Kidney (tissue), 14 donors: ENCODE results near the gene NAV1. TPM values are rescaled to one million over a fixed set of nuclear protein-coding genes. Genes with fewer than 3 reads are reported as not detected.

Source experiments
- DNase-seq, 5 donors: peaks; one replicate each; pipeline ENCODE4 v3.0.0-alpha.2; 2013 to 2020
- FAIRE-seq: peaks from 2 replicates; lab custom pipeline; 2012; peaks lifted over from hg19 to GRCh38; lab: Jason Lieb, UNC
- H3K27ac ChIP-seq, 2 donors: one replicate each; pipeline ENCODE4 v1.7.0; 2013; ENCODE audit warnings: low read depth in 2 of 2, low read length in 2 of 2, inconsistent platforms in 1 of 2
- H3K27me3 ChIP-seq: one replicate; pipeline ENCODE4 v1.7.1; 2013; ENCODE audit warnings: low read length, inconsistent platforms; ENCODE audit not compliant: control insufficient read depth, insufficient read depth
- H3K36me3 ChIP-seq, 3 donors: one replicate each; pipeline versions ENCODE4 v1.7.0 to v1.7.1; 2013; ENCODE audit warnings: low read length in 3 of 3, control low read depth in 1 of 3, inconsistent platforms in 1 of 3; ENCODE audit not compliant: insufficient read depth in 3 of 3, control insufficient read depth in 2 of 3
- H3K4me1 ChIP-seq, 3 donors: one replicate each; pipeline versions ENCODE4 v1.7.0 to v1.7.1; 2013; ENCODE audit warnings: low read length in 3 of 3, inconsistent platforms in 1 of 3, low read depth in 1 of 3; ENCODE audit not compliant: control insufficient read depth in 2 of 3, insufficient read depth in 2 of 3
- H3K4me3 ChIP-seq, 3 donors: one replicate each; pipeline versions ENCODE4 v1.7.0 to v1.8.1; 2013; ENCODE audit warnings: low read length in 3 of 3, control low read depth in 1 of 3, inconsistent platforms in 1 of 3
- H3K9ac ChIP-seq, 3 donors: one replicate each; pipeline versions ENCODE4 v1.7.0 to v1.7.1; 2013; ENCODE audit warnings: low read length in 3 of 3, control low read depth in 1 of 3, inconsistent platforms in 1 of 3
- H3K9me3 ChIP-seq, 3 donors: one replicate each; pipeline versions ENCODE4 v1.7.0 to v1.7.1; 2013; ENCODE audit warnings: low read length in 3 of 3, control low read depth in 1 of 3, inconsistent platforms in 1 of 3; ENCODE audit not compliant: control insufficient read depth in 2 of 3, insufficient read depth in 1 of 3
- intact Hi-C: fragments of 100-400 bp; cut with DNase I; formaldehyde crosslinking; loops from one replicate; pipeline ENCODE4 v1.11.1; 2022
- polyA plus RNA-seq: library from polyadenylated mRNA; stranded (reverse); fragments of 350-450 nt; fragmentation: Illumina TruSeq; extraction: RNeasy Lipid Tissue Mini Kit (QIAGEN cat#74804); gene quantifications from one replicate; pipeline ENCODE4 v1.2.3, GENCODE V29; 2014; ENCODE audit warnings: low read depth, low replicate concordance; ENCODE audit not compliant: insufficient read depth
- total RNA-seq: library from RNA; stranded (reverse); fragmentation: NEBNext Ultra II Directional; extraction: Animal tissue kit (Norgen Biotek cat#: 25700); gene quantifications from one replicate; pipeline ENCODE4 v1.2.1, GENCODE V29; 2021
- TF ChIP-seq, protein P1 (sequence below): IDR thresholded peaks from 3 replicates; pipeline ENCODE4 v1.5.1; 2012; ENCODE audit warnings: mild to moderate bottlenecking, moderate library complexity, borderline replicate concordance; ENCODE audit not compliant: insufficient read depth; ENCODE audit errors: extremely low read depth
- donor health status: control.
- donor health status: control.
- donor health status: control.
- donor health status: control.
- donor health status: control.
- donor health status: DM: yes; HTN: yes; CAD: no.
- donor health status: Normal renal cell carcinoma (clear cell type).

The NAV1 gene
- total and polyA plus RNA-seq, 2 donors from 2014 or later = 1.7 to 23.0 TPM

DNA sequence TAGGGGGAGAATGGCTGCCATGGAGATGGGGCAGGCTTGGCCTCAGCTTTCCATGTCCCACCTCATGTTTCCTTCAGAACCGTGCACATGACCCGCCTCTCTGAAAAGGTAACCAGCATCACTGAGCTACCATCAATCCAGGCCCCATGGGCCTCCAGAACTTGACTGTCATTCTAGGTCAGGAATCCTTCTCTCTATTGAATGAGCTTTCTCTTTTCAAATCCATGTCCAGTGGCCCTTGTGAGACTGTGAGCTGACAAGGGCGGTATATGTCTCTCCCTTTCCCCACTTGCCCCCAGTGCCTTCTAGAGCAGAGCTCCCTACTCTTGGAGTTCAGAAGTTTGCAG lies 36.4 kb upstream of the NAV1 start:
- intact Hi-C loops = no loop called here
- Histone ChIP-seq H3K9ac (peak overlapping the region in 2 of 3 donors; percentile 12 to 59), H3K4me1 (peaks cover 24 to 43% (median 28%) of the 10 kb centered on the region in 3 donors), H3K9me3 (no peaks in the 10 kb centered on the region), H3K27ac (peak overlapping the region; percentile 78 to 92), H3K27me3 (no peaks in the 10 kb centered on the region), H3K4me3 (peak overlapping the region in 1 of 3 donors; percentile 7), H3K36me3 (no peaks in the 10 kb centered on the region)
- TF ChIP-seq, protein P1, sequence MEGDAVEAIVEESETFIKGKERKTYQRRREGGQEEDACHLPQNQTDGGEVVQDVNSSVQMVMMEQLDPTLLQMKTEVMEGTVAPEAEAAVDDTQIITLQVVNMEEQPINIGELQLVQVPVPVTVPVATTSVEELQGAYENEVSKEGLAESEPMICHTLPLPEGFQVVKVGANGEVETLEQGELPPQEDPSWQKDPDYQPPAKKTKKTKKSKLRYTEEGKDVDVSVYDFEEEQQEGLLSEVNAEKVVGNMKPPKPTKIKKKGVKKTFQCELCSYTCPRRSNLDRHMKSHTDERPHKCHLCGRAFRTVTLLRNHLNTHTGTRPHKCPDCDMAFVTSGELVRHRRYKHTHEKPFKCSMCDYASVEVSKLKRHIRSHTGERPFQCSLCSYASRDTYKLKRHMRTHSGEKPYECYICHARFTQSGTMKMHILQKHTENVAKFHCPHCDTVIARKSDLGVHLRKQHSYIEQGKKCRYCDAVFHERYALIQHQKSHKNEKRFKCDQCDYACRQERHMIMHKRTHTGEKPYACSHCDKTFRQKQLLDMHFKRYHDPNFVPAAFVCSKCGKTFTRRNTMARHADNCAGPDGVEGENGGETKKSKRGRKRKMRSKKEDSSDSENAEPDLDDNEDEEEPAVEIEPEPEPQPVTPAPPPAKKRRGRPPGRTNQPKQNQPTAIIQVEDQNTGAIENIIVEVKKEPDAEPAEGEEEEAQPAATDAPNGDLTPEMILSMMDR = no peak
- FAIRE-seq = no peak
- DNase-seq = no peak

DNA sequence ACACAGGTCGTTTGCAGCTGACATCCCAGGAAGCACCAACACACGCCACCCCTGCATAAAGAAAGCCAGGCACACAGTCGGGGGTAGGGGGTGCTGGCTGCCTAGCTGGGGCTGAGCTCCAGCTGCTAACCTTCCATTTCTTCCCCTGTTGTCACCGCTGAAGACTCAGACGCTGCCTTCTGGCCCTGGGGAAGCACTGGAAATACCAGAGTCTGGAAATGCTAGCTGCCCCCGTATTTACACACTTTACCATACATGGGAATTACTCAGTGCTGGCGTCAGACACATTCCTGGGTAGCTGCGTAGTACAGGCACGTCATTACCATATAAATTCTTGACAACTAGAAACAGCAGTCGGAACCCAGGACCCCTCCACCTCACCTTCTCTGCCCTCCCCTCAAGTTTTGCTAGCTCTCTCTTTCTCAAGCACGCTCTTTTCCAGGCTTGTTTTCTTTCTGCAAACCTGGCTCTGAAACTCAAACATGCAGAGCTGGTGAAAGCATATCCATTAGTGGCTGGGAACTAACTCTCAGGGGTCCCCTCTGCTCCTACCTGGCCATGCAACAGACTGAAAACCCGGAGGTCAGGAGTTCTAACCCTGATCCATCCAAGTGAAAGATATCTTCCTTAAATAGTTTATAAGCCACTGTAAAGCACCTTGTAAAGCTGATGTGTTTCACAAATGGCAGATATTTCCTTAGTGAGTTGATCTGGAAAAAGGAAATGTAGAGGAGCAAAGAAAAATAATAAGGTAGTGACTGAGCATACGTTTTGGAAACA lies 35.3 kb upstream of the NAV1 start:
- Histone ChIP-seq H3K27me3 (no peaks in the 10 kb centered on the region), H3K36me3 (no peaks in the 10 kb centered on the region), H3K9me3 (no peaks in the 10 kb centered on the region), H3K4me3 (peak overlapping the region; percentile 7 to 88 (median 30)), H3K4me1 (peaks cover 28 to 43% (median 28%) of the 10 kb centered on the region in 3 donors), H3K27ac (peak overlapping the region; percentile 92 to 95), H3K9ac (peak overlapping the region; percentile 34 to 64 (median 51))
- intact Hi-C loops = no loop called here
- DNase-seq (peak; percentile 85 to 98 (median 90)), FAIRE-seq (no peak)
- TF ChIP-seq, protein P1 = no peak

DNA sequence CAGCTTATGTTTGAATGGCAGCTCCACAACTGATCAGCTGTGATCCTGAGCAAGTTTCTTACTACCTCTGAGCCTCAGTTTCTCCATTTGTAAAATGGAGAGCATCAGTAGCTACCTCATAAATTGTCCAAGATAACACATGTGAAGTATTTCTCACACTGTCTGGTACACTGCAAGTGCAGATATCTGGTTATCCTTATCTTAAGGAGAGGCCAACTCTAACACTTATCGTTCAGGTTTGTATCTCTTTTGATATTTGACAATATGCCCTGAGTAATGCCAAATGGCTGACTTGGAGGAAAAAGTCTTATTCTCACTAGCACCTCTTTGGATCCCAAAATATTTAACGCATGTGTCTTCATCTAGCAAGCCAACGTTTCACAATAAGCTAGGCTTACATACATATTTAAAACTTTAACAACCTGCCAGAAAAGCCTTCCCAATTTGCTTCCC lies 34.7 kb upstream of the NAV1 start:
- no peaks in the 10 kb centered on the region for H3K36me3 ChIP-seq
- H3K27ac ChIP-seq = peak overlapping the region; percentile 92 to 95
- FAIRE-seq (no peak), DNase-seq (no peak)
- no peaks in the 10 kb centered on the region for H3K9me3 ChIP-seq
- intact Hi-C loops = no loop called here
- TF ChIP-seq, protein P1 = no peak
- peak overlapping the region; percentile 7 to 88 (median 30) for H3K4me3 ChIP-seq
- no peaks in the 10 kb centered on the region for H3K27me3 ChIP-seq
- H3K9ac ChIP-seq = peak overlapping the region; percentile 34 to 64 (median 51)
- peaks cover 28 to 39% (median 28%) of the 10 kb centered on the region in 3 donors for H3K4me1 ChIP-seq
